ENCODE data around the gene CSF2RB. TPM values are rescaled to one million over a fixed set of nuclear protein-coding genes. Genes with fewer than 3 reads are reported as not detected.

The CSF2RB gene
- total RNA-seq, 1 experiment from 2014 or later: not detected

DNA sequence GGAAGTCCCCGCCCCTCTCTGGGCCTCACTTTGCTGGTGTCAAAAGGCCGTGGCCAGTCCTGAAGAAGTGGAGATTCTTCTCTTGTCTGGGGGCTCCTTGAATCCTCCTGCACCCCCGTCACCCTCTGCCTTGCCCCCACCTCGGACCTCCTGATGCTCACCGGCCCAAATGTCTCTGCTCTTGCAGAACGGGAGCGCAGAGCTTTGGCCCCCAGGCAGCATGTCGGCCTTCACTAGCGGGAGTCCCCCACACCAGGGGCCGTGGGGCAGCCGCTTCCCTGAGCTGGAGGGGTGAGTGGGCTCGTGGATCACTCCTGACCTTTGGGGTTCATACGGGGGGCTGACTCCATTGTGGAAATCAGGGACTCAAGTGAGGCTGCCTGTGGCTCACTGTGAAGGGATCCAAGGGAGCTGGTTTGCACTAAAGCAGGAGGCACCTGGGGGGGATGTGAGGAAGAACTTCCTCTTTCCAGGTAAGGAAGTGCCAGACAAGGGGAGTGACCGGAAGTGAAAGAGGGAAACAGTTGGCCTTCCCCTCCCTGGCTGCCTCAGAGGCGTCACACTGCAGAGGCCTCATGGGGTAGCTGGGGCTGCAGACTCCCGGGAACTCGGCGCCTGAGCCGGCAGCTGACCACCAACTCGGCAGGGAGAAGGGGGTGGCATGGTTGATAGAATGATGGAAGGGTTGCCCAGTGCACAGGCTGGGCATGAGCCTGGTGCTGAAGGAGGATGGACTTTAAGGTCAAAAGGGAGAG lies 23.1 kb downstream of the CSF2RB start:
- no peaks in the 10 kb centered on the region for H3K9me3 ChIP-seq (ENCODE audit: insufficient read depth, low read depth)
- H2AFZ ChIP-seq: no peak overlapping the region
- H4K20me1 ChIP-seq (ENCODE audit: insufficient read depth): no peaks in the 10 kb centered on the region
- BruUV-seq (replicated peaks): no TSS peak
- POLR2A ChIA-PET (ENCODE audit: unreplicated experiment): no interaction called here
- intact Hi-C loops (cut with micrococcal nuclease; ENCODE audit: unreplicated experiment): no loop called here
- H3K27me3 ChIP-seq (ENCODE audit: insufficient read depth, low read depth): no peaks in the 10 kb centered on the region
- no peaks in the 10 kb centered on the region for H3K4me1 ChIP-seq (replicated peaks; ENCODE audit: insufficient read depth)
- H3K4me2 ChIP-seq: no peak overlapping the region
- no peak for TF ChIP-seq EZH2 (IDR thresholded peaks at IDR 0.05; ENCODE audit: low read depth)
- no peaks in the 10 kb centered on the region for H3K9me2 ChIP-seq (ENCODE audit: insufficient read depth)
- CTCF ChIA-PET: no interaction called here
- no peaks in the 10 kb centered on the region for H3F3A ChIP-seq (ENCODE audit: insufficient read depth, low read depth)
- no peak overlapping the region for H3K4me3 ChIP-seq
- no peaks in the 10 kb centered on the region for H3K79me2 ChIP-seq (ENCODE audit: low read depth)
- H3K27ac ChIP-seq: no peak overlapping the region
- H3K36me3 ChIP-seq (ENCODE audit: low read depth): no peaks in the 10 kb centered on the region
- DNase-seq: no peak

DNA sequence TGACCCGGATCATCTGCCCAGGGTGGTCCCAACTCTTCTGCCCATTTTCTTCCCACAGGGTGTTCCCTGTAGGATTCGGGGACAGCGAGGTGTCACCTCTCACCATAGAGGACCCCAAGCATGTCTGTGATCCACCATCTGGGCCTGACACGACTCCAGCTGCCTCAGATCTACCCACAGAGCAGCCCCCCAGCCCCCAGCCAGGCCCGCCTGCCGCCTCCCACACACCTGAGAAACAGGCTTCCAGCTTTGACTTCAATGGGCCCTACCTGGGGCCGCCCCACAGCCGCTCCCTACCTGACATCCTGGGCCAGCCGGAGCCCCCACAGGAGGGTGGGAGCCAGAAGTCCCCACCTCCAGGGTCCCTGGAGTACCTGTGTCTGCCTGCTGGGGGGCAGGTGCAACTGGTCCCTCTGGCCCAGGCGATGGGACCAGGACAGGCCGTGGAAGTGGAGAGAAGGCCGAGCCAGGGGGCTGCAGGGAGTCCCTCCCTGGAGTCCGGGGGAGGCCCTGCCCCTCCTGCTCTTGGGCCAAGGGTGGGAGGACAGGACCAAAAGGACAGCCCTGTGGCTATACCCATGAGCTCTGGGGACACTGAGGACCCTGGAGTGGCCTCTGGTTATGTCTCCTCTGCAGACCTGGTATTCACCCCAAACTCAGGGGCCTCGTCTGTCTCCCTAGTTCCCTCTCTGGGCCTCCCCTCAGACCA lies 24.0 kb downstream of the CSF2RB start:
- Histone ChIP-seq H3K27ac (no peak overlapping the region), H3K9me2 (ENCODE audit: insufficient read depth) (no peaks in the 10 kb centered on the region), H2AFZ (no peak overlapping the region), H3K79me2 (ENCODE audit: low read depth) (no peaks in the 10 kb centered on the region), H3K4me1 (replicated peaks; ENCODE audit: insufficient read depth) (no peaks in the 10 kb centered on the region), H3K36me3 (ENCODE audit: low read depth) (no peaks in the 10 kb centered on the region), H3K4me2 (no peak overlapping the region), H3K27me3 (ENCODE audit: insufficient read depth, low read depth) (no peaks in the 10 kb centered on the region), H3K9me3 (ENCODE audit: insufficient read depth, low read depth) (no peaks in the 10 kb centered on the region), H3K4me3 (no peak overlapping the region), H4K20me1 (ENCODE audit: insufficient read depth) (no peaks in the 10 kb centered on the region), H3F3A (ENCODE audit: insufficient read depth, low read depth) (no peaks in the 10 kb centered on the region)
- intact Hi-C loops (cut with micrococcal nuclease; ENCODE audit: unreplicated experiment): no loop called here
- TF ChIP-seq, protein P1, sequence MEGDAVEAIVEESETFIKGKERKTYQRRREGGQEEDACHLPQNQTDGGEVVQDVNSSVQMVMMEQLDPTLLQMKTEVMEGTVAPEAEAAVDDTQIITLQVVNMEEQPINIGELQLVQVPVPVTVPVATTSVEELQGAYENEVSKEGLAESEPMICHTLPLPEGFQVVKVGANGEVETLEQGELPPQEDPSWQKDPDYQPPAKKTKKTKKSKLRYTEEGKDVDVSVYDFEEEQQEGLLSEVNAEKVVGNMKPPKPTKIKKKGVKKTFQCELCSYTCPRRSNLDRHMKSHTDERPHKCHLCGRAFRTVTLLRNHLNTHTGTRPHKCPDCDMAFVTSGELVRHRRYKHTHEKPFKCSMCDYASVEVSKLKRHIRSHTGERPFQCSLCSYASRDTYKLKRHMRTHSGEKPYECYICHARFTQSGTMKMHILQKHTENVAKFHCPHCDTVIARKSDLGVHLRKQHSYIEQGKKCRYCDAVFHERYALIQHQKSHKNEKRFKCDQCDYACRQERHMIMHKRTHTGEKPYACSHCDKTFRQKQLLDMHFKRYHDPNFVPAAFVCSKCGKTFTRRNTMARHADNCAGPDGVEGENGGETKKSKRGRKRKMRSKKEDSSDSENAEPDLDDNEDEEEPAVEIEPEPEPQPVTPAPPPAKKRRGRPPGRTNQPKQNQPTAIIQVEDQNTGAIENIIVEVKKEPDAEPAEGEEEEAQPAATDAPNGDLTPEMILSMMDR (conservative IDR thresholded peaks at IDR 0.05): no peak
- no peak for TF ChIP-seq EZH2 (IDR thresholded peaks at IDR 0.05; ENCODE audit: low read depth)
- ChIA-PET CTCF (no interaction called here), POLR2A (ENCODE audit: unreplicated experiment) (no interaction called here)
- no TSS peak for BruUV-seq (replicated peaks)
- DNase-seq: no peak

DNA sequence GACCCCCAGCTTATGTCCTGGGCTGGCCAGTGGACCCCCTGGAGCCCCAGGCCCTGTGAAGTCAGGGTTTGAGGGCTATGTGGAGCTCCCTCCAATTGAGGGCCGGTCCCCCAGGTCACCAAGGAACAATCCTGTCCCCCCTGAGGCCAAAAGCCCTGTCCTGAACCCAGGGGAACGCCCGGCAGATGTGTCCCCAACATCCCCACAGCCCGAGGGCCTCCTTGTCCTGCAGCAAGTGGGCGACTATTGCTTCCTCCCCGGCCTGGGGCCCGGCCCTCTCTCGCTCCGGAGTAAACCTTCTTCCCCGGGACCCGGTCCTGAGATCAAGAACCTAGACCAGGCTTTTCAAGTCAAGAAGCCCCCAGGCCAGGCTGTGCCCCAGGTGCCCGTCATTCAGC lies 24.6 kb downstream of the CSF2RB start:
- Histone ChIP-seq H3K9me3 (ENCODE audit: insufficient read depth, low read depth) (no peaks in the 10 kb centered on the region), H3K4me1 (replicated peaks; ENCODE audit: insufficient read depth) (no peaks in the 10 kb centered on the region), H3K79me2 (ENCODE audit: low read depth) (no peaks in the 10 kb centered on the region), H3F3A (ENCODE audit: insufficient read depth, low read depth) (no peaks in the 10 kb centered on the region), H3K36me3 (ENCODE audit: low read depth) (no peaks in the 10 kb centered on the region), H3K27ac (no peak overlapping the region), H2AFZ (no peak overlapping the region), H3K27me3 (ENCODE audit: insufficient read depth, low read depth) (no peaks in the 10 kb centered on the region), H3K9me2 (ENCODE audit: insufficient read depth) (no peaks in the 10 kb centered on the region), H3K4me2 (no peak overlapping the region), H4K20me1 (ENCODE audit: insufficient read depth) (no peaks in the 10 kb centered on the region), H3K4me3 (no peak overlapping the region)
- TF ChIP-seq EZH2 (IDR thresholded peaks at IDR 0.05; ENCODE audit: low read depth): no peak
- TF ChIP-seq, protein P1 (conservative IDR thresholded peaks at IDR 0.05): no peak
- no peak for DNase-seq
- BruUV-seq (replicated peaks): no TSS peak
- intact Hi-C loops (cut with micrococcal nuclease; ENCODE audit: unreplicated experiment): no loop called here
- ChIA-PET POLR2A (ENCODE audit: unreplicated experiment) (no interaction called here), CTCF (no interaction called here)
